Erythroblast (primary cell): ENCODE results near the gene TACC3.

Experiments used
- GATA1 ChIP-seq: IDR thresholded peaks from 2 replicates; pipeline ENCODE4 v1.6.1; 2011; ENCODE audit warnings: low read depth, mild to moderate bottlenecking, control low read depth, low read length, moderate library complexity
- POLR2A ChIP-seq: IDR thresholded peaks from 2 replicates; pipeline ENCODE4 v1.6.1; 2011; ENCODE audit warnings: mild to moderate bottlenecking, low read length

DNA sequence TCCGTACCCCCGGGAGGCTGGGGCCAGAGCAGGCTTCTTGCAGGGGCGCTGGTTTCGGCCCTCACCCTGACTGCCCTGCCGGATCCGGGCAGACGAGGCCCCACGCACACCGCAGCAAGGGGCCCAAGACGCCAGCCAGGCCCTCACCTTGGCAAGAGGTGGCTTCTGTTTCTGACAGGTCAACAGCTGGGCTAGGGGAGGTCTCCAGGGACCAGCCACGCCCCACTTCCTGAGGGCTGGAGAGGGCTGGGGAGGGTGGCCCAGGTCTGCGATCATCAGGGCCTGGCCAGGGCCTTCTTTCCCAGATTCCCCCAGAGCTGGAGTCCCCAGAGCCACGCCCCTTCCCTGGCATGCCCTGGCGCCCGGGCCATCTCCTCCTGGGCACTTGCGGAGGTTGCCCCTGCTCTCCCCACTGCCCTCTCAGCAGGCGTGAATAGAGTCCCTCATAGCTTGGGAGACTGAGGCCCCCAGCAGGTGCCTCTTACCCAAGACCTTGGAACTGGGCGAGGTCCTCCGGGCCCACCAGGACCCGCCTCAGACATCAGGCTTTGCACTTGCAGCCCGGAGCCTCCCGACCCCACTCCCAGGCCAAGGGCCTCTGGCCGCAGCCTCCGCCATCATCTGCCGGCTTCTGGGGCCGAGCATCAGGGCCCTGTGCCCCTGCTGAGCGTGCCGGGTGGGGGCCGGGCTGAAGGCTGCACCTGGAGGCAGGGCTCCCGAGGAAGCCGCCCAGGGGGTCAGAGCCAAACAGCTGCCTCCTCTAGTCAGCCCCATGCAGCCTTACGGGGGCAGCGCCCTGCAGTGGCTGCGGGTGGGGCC lies 65.4 kb downstream of the TACC3 start:
- TF ChIP-seq POLR2A (no peak), GATA1 (no peak)
